Fibroblast of skin of scalp (primary cell): Measurements from ENCODE around the gene ZKSCAN5.
"Not testable (repeated sequence)": the region's sequence is repeated elsewhere in the genome, so short reads cannot be mapped to it uniquely, and the experiment has no call there.

Experiments used
- DNase-seq: peaks from one replicate; pipeline ENCODE4 v3.0.0-alpha.2; 2013

The ZKSCAN5 gene

GRCh38 chr7:99498546-99498944 lies 5.9 kb upstream of the ZKSCAN5 start:
- DNase-seq, result no peak

GRCh38 chr7:99499371-99499720 lies 5.1 kb upstream of the ZKSCAN5 start:
- no peak for DNase-seq

GRCh38 chr7:99499721-99500636 lies 4.5 kb upstream of the ZKSCAN5 start, which contains the start of gene ZNF394:
ZNF394 (minus strand) TSS chr7:99500281; CDS start chr7:99500093, 188 bp downstream.
- peak; percentile 93 for DNase-seq

- no peak for DNase-seq
Observed at GRCh38 chr7:99500637-99501009, 3.8 kb upstream of the ZKSCAN5 start.

GRCh38 chr7:99501236-99501635 lies 3.2 kb upstream of the ZKSCAN5 start:
- not testable (repeated sequence) for DNase-seq

GRCh38 chr7:99504281-99504602 lies 220 bp upstream of the ZKSCAN5 start:
- no peak for DNase-seq

- no peak for DNase-seq
Observed at GRCh38 chr7:99505324-99505662, 831 bp downstream of the ZKSCAN5 start.

- DNase-seq, result peak; percentile 16
Observed at GRCh38 chr7:99514050-99514449, 9.6 kb downstream of the ZKSCAN5 start.

GRCh38 chr7:99521399-99521798 lies 16.9 kb downstream of the ZKSCAN5 start:
- no peak for DNase-seq

- no peak for DNase-seq
Observed at GRCh38 chr7:99525713-99526440, 21.4 kb downstream of the ZKSCAN5 start.

- no peak for DNase-seq
Observed at GRCh38 chr7:99531354-99531765, 26.9 kb downstream of the ZKSCAN5 start.

GRCh38 chr7:99535667-99536066 lies 31.2 kb downstream of the ZKSCAN5 start:
- DNase-seq, result no peak

GRCh38 chr7:99539213-99539811 lies 34.9 kb downstream of the ZKSCAN5 start:
- no peak for DNase-seq

- DNase-seq, result no peak
Observed at GRCh38 chr7:99540542-99540941, 36.1 kb downstream of the ZKSCAN5 start.

GRCh38 chr7:99541212-99541611 lies 36.8 kb downstream of the ZKSCAN5 start:
- DNase-seq, result no peak

- DNase-seq, result no peak
Observed at GRCh38 chr7:99543081-99543671, 38.7 kb downstream of the ZKSCAN5 start.

- DNase-seq, result no peak
Observed at GRCh38 chr7:99543916-99544315, 39.5 kb downstream of the ZKSCAN5 start.

- DNase-seq, result not testable (repeated sequence)
Observed at GRCh38 chr7:99545308-99545707, 40.8 kb downstream of the ZKSCAN5 start.

- DNase-seq, result not testable (repeated sequence)
Observed at GRCh38 chr7:99549545-99549944, 45.1 kb downstream of the ZKSCAN5 start.

- DNase-seq, result no peak
Observed at GRCh38 chr7:99551334-99551733, 46.9 kb downstream of the ZKSCAN5 start.

- DNase-seq, result peak; percentile 95
Observed at GRCh38 chr7:99551767-99552463, 47.5 kb downstream of the ZKSCAN5 start, which contains the start of gene FAM200A. FAM200A (minus strand) TSS chr7:99552114; CDS start chr7:99548407, 3,707 bp downstream.

- DNase-seq, result no peak
Observed at GRCh38 chr7:99553039-99553438, 48.6 kb downstream of the ZKSCAN5 start.
